Thoracic aorta (tissue), 2 donors: ENCODE measurements around the gene EXOC4. TPM values are rescaled to one million over a fixed set of nuclear protein-coding genes. Genes with fewer than 3 reads are reported as not detected.

Experiments
- ATAC-seq: fragments of 150-250 bp; one replicate; pipeline ENCODE4 v1.8.0; 2017; ENCODE audit warnings: low read depth; ENCODE audit not compliant: insufficient number of reproducible peaks, low FRiP score
- DNase-seq: peaks from one replicate; pipeline ENCODE4 v3.0.0-alpha.2; 2020; ENCODE audit warnings: low spot score
- H3K27ac ChIP-seq, 2 donors: fragments of 200-600 bp; sonication (generic); 1 replicate in 1 of 2; 2 replicates in 1 of 2; pipeline ENCODE4 v1.5.1; 2016; ENCODE audit warnings: mild to moderate bottlenecking in 2 of 2, moderate library complexity in 2 of 2
- H3K27me3 ChIP-seq: fragments of 200-600 bp; sonication (generic); replicated peaks from 2 replicates; pipeline ENCODE4 v1.6.0; 2016; ENCODE audit warnings: mild to moderate bottlenecking; ENCODE audit not compliant: insufficient read depth
- H3K36me3 ChIP-seq: fragments of 200-600 bp; sonication (generic); one replicate; pipeline ENCODE4 v1.5.1; 2016
- H3K4me1 ChIP-seq, 2 donors: fragments of 200-600 bp; sonication (generic); 1 replicate in 1 of 2; 2 replicates in 1 of 2; pipeline versions ENCODE4 v1.5.1 to v1.6.0; 2016; ENCODE audit warnings: low read depth in 2 of 2, mild to moderate bottlenecking in 1 of 2; ENCODE audit not compliant: control insufficient read depth in 1 of 2
- H3K4me3 ChIP-seq: fragments of 200-600 bp; sonication (generic); 2 replicates; pipeline ENCODE4 v1.5.1; 2016; ENCODE audit warnings: mild to moderate bottlenecking
- H3K9me3 ChIP-seq: fragments of 200-600 bp; sonication (generic); 2 replicates; pipeline ENCODE4 v1.5.1; 2016
- total RNA-seq, 2 donors: library from RNA; depleted of rRNA; stranded (reverse); fragments of >200 nt; gene quantifications; one replicate each; pipeline versions ENCODE4 v1.1.0 to v1.2.3, GENCODE V29; 2016
- TF ChIP-seq, protein P1 (sequence below): fragments of 200-600 bp; sonication (generic); IDR thresholded peaks from one replicate; pipeline ENCODE4 v1.5.1; 2019; ENCODE audit warnings: antibody characterized with exemption

Gene EXOC4
- total RNA-seq, 2 donors from 2014 or later: 65.3 to 72.8 TPM

- TF ChIP-seq, protein P1, sequence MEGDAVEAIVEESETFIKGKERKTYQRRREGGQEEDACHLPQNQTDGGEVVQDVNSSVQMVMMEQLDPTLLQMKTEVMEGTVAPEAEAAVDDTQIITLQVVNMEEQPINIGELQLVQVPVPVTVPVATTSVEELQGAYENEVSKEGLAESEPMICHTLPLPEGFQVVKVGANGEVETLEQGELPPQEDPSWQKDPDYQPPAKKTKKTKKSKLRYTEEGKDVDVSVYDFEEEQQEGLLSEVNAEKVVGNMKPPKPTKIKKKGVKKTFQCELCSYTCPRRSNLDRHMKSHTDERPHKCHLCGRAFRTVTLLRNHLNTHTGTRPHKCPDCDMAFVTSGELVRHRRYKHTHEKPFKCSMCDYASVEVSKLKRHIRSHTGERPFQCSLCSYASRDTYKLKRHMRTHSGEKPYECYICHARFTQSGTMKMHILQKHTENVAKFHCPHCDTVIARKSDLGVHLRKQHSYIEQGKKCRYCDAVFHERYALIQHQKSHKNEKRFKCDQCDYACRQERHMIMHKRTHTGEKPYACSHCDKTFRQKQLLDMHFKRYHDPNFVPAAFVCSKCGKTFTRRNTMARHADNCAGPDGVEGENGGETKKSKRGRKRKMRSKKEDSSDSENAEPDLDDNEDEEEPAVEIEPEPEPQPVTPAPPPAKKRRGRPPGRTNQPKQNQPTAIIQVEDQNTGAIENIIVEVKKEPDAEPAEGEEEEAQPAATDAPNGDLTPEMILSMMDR: no peak
- no peak for ATAC-seq
- DNase-seq: no peak
Measured at GRCh38 chr7:133724148-133724547, 471.3 kb downstream of the EXOC4 start.

GRCh38 chr7:133724694-133725093 lies 471.8 kb downstream of the EXOC4 start:
- H3K4me1 ChIP-seq: no peaks in the 10 kb centered on the region
- H3K36me3 ChIP-seq: no peaks in the 10 kb centered on the region
- DNase-seq (no peak), ATAC-seq (no peak)
- H3K4me3 ChIP-seq: no peak overlapping the region
- no peaks in the 10 kb centered on the region for H3K27me3 ChIP-seq
- no peak overlapping the region for H3K27ac ChIP-seq
- TF ChIP-seq, protein P1: no peak
- H3K9me3 ChIP-seq: no peaks in the 10 kb centered on the region

More at GRCh38 chr7:133724148-133724547, 471.3 kb downstream of the EXOC4 start:
- no peaks in the 10 kb centered on the region for H3K36me3 ChIP-seq
- no peaks in the 10 kb centered on the region for H3K27me3 ChIP-seq
- H3K4me1 ChIP-seq: no peaks in the 10 kb centered on the region
- no peaks in the 10 kb centered on the region for H3K9me3 ChIP-seq
- H3K27ac ChIP-seq: no peak overlapping the region
- no peak overlapping the region for H3K4me3 ChIP-seq

GRCh38 chr7:133727476-133728214 lies 474.8 kb downstream of the EXOC4 start:
- no peak for DNase-seq
- no peaks in the 10 kb centered on the region for H3K4me1 ChIP-seq
- H3K36me3 ChIP-seq: no peaks in the 10 kb centered on the region
- no peak overlapping the region for H3K27ac ChIP-seq
- no peak for ATAC-seq
- TF ChIP-seq, protein P1: no peak
- no peaks in the 10 kb centered on the region for H3K9me3 ChIP-seq
- no peaks in the 10 kb centered on the region for H3K27me3 ChIP-seq
- no peak overlapping the region for H3K4me3 ChIP-seq

DNA sequence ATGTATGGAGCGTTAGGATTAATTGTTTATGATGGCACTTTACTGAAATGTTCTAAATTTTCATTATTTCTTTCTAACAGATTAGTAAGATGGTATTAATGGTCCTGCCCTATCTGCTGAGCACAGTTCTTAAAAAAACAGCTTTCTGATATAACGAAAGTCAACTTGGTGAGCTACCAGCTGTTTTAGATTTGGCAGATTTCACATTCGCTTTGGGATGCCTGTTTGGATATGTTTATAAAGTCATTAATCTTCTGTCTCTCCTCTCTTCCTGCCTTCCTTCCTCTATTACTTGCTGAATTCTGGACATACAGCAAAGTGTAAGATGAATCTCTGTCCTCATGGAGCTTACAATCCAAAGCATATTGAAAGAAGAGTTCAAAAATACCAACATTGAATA lies 477.5 kb downstream of the EXOC4 start:
- Histone ChIP-seq H3K27me3 (no peaks in the 10 kb centered on the region), H3K27ac (no peak overlapping the region), H3K4me3 (no peak overlapping the region), H3K36me3 (no peaks in the 10 kb centered on the region), H3K9me3 (no peaks in the 10 kb centered on the region), H3K4me1 (no peaks in the 10 kb centered on the region)
- DNase-seq (no peak), ATAC-seq (no peak)
- TF ChIP-seq, protein P1: no peak

GRCh38 chr7:133733401-133733800 lies 480.5 kb downstream of the EXOC4 start:
- H3K9me3 ChIP-seq: no peaks in the 10 kb centered on the region
- no peaks in the 10 kb centered on the region for H3K4me1 ChIP-seq
- no peaks in the 10 kb centered on the region for H3K27me3 ChIP-seq
- no peak overlapping the region for H3K27ac ChIP-seq
- H3K36me3 ChIP-seq: no peaks in the 10 kb centered on the region
- no peak overlapping the region for H3K4me3 ChIP-seq
- DNase-seq (no peak), ATAC-seq (no peak)
- TF ChIP-seq, protein P1: no peak
